ENCODE results near the gene TRAF3IP3.

Gene TRAF3IP3

GRCh38 chr1:209802117-209802779 is 46.4 kb downstream of the TRAF3IP3 start:
- DNase-seq (ENCODE audit: low read depth): no peak

- DNase-seq (ENCODE audit: low read depth): no peak
Measured at GRCh38 chr1:209802780-209803152, 46.9 kb downstream of the TRAF3IP3 start.

GRCh38 chr1:209803568-209803967 is 47.7 kb downstream of the TRAF3IP3 start:
- DNase-seq (ENCODE audit: low read depth): no peak

- no peak for DNase-seq (ENCODE audit: low read depth)
Measured at GRCh38 chr1:209805341-209805781, 49.5 kb downstream of the TRAF3IP3 start.

GRCh38 chr1:209805875-209806760 is 50.3 kb downstream of the TRAF3IP3 start, which contains the start of gene IRF6:
Gene IRF6, minus strand, starts transcription at chr1:209806142. Its CDS starts 4,729 bp downstream, at chr1:209801413.
- peak; percentile 56 for DNase-seq (ENCODE audit: low read depth)

- DNase-seq (ENCODE audit: low read depth): no peak
Measured at GRCh38 chr1:209807509-209807908, 51.7 kb downstream of the TRAF3IP3 start.

- no peak for DNase-seq (ENCODE audit: low read depth)
Measured at GRCh38 chr1:209808059-209808581, 52.3 kb downstream of the TRAF3IP3 start.

GRCh38 chr1:209809611-209810010 is 53.8 kb downstream of the TRAF3IP3 start:
- DNase-seq (ENCODE audit: low read depth): no peak

GRCh38 chr1:209810783-209811182 is 54.9 kb downstream of the TRAF3IP3 start:
- DNase-seq (ENCODE audit: low read depth): no peak

GRCh38 chr1:209813902-209814301 is 58.0 kb downstream of the TRAF3IP3 start:
- DNase-seq (ENCODE audit: low read depth): no peak

GRCh38 chr1:209815490-209815889 is 59.6 kb downstream of the TRAF3IP3 start:
- no peak for DNase-seq (ENCODE audit: low read depth)

GRCh38 chr1:209815931-209816341 is 60.1 kb downstream of the TRAF3IP3 start:
- DNase-seq (ENCODE audit: low read depth): no peak

GRCh38 chr1:209816923-209817322 is 61.1 kb downstream of the TRAF3IP3 start:
- no peak for DNase-seq (ENCODE audit: low read depth)

- no peak for DNase-seq (ENCODE audit: low read depth)
Measured at GRCh38 chr1:209817691-209818090, 61.8 kb downstream of the TRAF3IP3 start.

GRCh38 chr1:209819058-209819457 is 63.2 kb downstream of the TRAF3IP3 start:
- DNase-seq (ENCODE audit: low read depth): no peak

GRCh38 chr1:209820986-209821385 is 65.1 kb downstream of the TRAF3IP3 start:
- DNase-seq (ENCODE audit: low read depth): no peak

- no peak for DNase-seq (ENCODE audit: low read depth)
Measured at GRCh38 chr1:209822706-209823105, 66.9 kb downstream of the TRAF3IP3 start.

GRCh38 chr1:209823143-209824041 is 67.5 kb downstream of the TRAF3IP3 start:
- DNase-seq (ENCODE audit: low read depth): peak; percentile 13

- no peak for DNase-seq (ENCODE audit: low read depth)
Measured at GRCh38 chr1:209825591-209826434, 70.0 kb downstream of the TRAF3IP3 start.

- peak; percentile 90 for DNase-seq (ENCODE audit: low read depth)
Measured at GRCh38 chr1:209827384-209828262, 71.8 kb downstream of the TRAF3IP3 start, which contains the start of gene UTP25. Gene UTP25, plus strand, starts transcription at chr1:209827972. Its CDS starts 92 bp downstream, at chr1:209828064.
